GM18873 (cell line): ENCODE measurements around the gene GALNT16.
"Not testable (repeated sequence)": the region's sequence is repeated elsewhere in the genome, so short reads cannot be mapped to it uniquely, and the experiment has no call there.

ENCODE experiments used
- ATAC-seq: cut with Tn5 transposase; IDR thresholded peaks from one replicate; pipeline ENCODE4 v1.9.1; 2021; ENCODE audit warnings: mild to moderate bottlenecking, moderate library complexity, moderate number of reproducible peaks; ENCODE audit not compliant: unreplicated experiment, low FRiP score

The GALNT16 gene

DNA sequence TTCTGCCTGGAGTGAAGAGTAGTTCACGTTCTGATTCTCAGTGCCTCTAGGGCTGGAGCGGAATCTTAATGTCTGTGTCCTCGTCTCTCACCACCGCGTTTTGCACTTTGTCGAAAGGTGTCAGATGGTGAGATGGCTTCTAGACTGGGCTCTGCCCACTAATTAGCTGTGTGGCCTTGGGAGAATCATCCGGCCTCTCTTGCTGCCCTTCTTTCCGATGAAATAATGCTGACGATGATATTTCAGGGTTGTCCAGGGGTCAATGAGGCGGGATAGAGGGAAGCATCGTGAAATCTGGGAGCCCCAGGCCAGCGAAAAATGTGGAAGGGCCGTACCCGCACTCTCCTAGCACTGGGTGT, 811 bp upstream of the GALNT16 start:
- no peak for ATAC-seq

DNA sequence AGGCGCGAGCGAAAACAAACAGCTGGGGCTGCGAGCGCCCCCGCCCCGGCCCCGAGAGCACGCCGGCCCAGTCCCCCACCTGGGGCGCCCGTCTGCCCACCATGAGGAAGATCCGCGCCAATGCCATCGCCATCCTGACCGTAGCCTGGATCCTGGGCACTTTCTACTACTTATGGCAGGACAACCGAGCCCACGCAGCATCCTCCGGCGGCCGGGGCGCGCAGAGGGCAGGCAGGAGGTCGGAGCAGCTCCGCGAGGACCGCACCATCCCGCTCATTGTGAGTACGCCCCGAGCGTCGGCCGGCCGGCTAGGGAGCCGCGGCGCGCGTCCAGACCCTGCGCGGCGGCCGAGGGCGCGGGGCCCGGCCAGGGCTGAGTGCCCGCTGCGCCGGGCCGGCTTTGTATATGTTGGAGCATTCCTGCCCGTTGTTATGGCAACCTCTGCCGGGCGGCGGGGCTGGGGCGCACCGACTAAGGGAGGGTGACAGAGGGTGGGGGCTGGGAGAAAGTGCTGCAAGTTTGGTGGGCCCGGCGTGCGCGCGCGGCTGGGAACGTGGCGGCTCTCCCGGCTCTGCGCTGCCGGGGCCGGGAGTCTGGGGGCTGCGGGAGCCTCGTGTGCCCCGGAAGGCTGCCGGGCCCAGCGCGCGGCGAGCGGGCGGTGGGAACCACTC, 367 bp downstream of the GALNT16 start:
- no peak for ATAC-seq

DNA sequence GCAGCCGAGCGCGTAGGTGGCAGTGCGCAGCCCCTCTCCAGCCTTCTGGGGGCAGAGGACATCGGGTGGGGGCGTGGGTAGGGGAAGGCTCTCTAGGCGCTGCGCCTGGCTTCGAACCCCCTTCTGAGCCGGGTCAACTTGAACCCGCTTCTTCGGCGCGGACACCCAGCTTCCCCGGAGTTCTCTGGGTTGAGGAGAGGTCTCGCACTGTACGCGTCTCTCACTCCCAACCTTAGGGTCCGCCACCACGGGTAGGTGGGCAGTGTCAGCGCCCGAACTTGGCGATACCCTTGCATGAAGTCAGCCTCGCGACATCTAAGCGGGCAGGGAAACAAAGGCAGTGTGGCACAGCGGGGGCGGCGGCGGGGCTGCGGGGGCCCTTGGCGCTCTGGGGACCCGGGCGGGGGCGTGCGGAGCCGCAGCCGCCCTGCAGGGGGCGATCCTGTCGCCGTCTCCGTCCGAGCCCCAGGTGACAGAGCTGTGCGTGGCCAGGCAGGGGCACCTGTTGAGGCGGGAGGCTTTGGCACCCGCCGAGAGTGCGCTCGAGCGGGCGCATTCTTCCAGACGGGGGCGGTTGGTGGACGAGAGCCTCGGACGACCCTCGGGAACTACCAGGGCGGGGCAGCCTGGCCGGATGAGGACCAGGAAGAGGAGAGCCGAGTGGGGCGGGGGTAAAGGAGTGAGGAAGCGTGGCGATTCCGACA, 1.1 kb downstream of the GALNT16 start:
- ATAC-seq: no peak

DNA sequence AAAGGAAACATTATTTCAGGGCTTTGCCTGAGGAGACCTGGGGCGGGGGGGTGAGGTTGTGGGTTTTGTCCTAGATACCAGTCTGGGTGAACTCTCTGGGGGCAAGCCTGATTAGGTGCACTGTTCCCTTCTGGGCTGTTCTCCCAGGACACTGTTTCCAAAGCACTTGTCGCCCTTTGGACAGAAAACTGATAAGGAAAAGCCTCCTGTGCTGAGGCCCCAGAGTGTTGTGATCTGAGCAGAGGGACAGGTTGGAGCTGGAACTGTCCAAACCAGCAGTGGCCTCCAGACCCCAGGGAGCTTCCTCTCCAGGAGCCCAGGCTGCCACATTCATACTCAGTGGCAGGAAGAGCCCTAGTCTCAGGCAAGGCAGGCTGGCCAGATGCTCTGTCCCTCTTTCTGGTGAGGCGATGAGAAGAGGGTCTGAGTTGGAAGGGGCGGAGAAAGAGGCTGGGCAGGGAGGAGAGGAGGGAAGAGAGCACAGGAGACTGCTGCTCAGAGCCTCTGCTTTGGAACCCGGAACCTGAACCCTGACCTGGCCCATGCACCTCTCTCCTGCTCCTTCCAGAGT, 1.9 kb downstream of the GALNT16 start:
- no peak for ATAC-seq

DNA sequence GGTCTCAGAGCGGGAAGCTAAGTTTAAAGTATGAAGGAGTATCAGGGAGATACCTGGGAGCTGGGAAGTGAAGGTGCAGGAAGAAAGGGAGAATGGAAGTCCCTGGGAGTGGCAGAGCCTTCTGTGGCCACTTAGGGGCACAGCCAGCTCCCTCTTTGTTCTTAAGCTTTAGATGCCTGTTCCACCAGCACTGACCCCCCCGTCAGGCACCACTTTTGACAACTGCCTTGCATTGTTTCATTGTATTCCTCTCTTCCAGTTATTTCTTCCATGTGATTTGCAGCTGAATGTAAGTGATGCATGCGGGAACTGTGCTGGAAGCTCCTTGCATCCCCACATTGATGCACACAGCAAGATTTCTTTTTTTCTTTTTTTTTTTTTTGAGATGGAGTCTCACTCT, 2.6 kb downstream of the GALNT16 start:
- no peak for ATAC-seq

DNA sequence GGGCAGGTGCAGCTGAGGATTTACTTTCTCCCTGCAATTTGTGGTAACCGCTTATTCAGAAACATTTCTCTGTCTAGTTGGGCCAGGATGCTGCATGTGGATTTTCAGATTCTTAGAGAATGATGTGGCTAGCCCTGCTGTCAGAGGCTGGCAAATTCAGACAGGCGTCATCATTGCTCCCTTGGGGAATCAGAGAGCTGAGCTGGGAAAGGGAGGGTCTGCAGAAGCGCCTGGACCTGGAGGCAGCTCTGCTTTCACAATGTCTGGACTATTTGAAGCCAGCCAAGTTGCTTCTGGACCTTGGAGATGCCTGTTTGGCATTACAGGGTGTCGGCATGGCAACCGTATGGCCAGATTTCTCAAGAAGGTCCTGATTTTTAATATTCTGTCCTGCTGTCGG, 3.4 kb downstream of the GALNT16 start:
- ATAC-seq: no peak

DNA sequence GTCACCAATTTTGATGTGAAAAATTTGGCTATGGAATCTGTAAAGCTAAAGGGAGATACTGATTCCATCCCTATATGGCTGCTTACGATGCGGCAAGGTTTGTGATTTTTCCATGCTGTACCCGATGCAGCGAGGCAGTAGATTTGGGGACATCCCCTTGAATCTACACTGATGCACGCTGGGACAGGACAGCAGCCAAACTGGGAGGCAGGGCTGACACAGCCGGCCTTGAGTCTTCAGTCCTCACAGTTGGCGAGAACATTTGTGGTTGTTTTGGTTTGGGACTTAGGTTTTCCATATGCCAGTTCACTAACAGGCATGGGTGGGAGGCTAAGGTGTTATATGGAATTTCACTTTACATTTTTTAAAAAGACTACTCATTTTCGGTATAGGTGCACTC, 3.8 kb downstream of the GALNT16 start:
- ATAC-seq: no peak

DNA sequence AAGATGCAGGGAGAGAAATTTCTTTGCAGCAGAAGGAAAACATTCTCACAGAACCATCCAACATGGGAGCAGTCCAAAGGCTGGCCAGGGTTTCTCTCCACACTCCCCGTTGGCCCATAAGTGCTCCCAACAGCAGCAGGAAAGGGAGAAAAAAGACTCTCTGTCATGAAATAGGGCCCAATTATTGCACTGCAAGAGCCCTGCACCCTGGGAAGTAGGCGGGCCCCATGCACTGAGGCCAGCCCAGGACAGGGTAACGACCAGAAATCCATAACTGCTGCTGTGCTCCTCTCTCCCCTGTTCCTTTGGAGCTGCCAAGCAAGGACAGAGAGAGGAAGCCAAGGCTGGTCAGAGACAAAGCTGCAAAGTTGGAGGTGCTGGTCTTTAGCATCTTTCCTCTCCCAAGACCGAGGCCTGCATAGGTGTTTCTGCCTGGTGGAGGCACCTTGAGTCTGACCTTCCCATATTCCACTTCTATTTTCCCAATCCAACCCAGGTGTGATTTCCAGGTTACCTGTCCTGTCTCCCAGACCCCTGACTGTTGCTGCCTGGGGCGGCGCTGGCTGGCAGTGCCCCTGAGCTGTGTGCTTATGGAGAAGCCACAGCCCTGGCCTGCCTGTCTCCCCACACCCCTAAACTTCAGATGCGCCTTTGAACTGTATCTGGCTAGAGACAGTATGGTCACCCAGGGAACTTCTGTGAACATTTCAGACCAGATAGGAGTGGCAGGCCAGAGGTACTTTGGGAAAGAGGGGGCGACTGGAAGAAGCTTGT, 6.8 kb downstream of the GALNT16 start:
- ATAC-seq: no peak

DNA sequence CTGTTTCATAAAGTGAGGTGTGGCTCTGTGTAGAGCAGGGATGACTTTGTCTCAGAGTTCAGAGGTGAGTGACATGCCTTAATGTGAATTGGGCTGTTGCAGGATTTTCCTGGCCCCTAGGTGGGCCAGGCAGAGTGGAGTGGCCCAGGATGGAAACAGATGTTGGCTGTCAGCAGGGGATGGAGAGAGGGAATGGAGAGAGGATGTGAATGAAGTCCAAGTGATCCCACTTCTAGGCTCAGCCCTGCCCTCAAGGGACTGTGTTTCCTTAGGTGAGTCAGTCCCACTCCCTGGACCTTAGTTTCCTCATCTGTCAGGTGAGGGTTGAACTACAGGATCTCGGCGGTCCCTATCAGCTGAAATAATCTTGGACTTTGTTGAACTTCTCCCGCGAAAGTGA, 7.5 kb downstream of the GALNT16 start:
- ATAC-seq: no peak

DNA sequence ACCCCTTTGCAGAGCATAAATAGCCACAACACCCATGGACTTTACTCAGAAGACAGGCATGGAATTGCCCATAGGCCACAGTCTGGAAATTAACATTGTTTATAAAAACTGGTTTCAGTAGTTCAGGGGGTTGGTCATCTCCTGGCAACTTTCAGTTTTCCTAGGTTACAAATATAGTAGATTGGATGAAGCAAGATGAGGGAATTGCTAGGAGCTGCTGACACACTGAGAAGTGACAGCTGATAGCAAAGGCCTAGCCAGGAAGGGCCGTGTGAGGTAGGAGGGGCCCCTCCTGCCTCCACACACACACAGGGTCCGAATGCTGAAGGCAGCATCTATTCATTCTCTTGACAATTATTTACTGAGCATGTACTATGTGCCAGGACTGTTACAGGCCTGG, 8.3 kb downstream of the GALNT16 start:
- ATAC-seq: no peak

DNA sequence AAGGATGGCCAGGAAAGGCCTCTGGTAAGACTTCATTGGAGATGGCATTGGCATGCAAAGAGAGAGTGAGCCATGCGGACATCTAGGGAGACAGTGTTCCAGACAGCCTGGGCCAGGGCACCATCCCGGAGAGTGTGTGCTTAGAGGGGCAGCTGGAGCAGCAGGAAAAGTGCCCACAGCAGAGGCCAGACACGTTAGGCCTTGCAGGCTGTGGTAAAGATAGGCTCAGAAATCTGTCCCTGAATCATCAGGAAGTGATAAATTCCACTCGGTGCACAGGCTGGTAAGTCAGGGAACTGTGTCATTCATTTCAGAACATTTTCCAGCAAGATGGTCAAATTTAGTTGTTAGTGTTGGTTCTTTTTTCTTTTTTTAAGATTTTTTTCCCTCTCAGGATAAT, 8.8 kb downstream of the GALNT16 start:
- ATAC-seq: no peak

DNA sequence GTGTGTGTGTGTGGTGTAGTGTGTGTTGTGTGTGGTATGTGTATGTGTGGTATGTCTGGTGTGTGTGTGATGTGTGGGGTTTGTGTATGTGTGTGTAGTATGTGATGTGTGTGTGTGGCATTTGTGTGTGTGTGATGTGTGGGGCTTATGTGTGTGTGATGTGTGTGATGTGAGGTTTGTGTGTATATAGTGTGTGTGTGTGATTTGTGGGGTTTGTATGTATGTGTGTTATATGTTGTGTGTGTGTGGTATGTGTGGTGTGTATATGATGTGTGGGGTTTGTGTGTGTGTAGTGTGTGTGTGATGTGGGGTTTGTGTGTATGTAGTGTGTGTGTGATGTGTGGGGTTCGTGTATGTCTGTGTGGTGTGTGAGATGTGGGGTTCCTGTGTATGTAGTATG, 9.4 kb downstream of the GALNT16 start:
- no peak for ATAC-seq

DNA sequence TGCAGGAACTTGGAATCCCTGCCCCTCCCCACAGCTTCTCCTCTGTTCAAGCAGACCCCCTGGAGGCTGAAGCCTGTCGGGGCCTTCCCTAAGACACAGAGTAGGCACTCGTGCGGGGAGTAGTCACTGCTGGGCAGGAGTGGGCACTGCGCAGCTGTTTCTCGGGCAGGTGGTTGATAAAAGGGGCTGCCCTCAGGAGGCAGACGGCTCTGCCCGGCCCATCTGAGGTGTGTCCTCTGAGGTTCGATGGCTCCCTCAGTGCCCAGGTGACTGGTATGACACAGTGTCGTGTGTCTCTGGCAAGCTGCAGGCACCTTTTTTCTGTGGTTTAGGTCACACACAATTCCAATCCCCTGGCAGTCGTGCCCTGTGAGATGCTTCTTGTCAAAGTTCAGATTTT, 10.1 kb downstream of the GALNT16 start:
- no peak for ATAC-seq

DNA sequence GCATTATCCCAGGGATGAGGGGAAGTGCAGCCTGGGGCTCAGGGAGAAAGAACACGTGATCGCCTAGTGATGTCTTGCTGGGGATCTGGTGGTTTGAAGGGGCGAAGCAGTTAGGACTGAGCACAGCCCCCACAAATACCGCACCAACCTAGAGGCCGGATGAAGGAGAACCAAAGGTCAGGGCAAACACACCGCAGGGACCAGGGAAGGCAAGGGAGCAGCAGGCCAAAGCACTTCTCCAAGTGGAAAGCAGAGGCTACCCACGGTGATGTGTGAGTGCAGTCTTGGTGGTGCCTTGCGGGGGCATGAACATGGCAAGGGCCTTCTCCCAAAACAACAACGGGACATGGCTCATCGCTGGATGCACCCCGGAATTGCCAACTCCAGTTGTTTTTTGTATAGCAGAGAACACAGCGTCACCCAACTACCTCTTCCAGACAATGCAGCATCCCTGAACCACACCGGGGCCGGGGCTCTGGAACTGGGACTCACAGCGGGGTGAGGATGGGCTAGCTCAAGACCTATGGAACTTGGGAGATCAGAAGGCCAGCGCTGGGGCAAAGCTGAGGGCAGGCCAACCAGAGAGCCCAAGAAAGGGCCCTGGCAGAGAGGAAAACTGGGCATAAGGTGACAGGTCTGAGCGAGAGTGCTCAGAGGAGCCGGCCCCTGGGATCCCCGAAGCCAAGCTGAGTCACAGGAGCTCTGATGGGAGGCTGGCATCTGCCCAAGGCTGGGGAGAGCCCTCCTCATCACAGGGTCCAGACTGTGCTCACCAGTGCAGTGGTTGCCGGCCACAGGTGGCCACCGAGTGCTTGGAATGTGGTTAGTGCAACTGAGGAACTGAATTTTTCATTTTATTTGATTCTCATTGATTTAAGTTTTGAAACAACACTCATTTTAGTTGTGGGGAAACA, 11.1 kb downstream of the GALNT16 start:
- no peak for ATAC-seq

DNA sequence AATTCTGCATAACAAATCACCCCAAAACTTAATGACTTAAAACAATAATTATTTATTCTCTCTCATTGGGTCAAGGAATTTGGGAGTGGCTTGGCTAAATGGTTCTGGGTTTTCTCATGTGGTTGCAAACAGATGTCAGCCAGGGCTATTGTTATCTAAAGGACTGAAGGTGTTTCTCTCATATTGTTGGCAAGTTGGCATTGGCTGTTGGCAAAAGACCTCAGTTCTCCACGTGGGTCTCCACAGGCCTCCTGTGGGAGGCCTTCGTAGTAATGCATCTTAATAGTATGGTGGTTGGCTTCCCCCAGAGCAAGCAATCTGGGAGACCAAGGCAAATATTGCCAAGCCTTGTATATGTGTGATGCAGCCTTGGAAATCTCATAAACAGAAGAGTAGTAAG, 14.4 kb downstream of the GALNT16 start:
- no peak for ATAC-seq

DNA sequence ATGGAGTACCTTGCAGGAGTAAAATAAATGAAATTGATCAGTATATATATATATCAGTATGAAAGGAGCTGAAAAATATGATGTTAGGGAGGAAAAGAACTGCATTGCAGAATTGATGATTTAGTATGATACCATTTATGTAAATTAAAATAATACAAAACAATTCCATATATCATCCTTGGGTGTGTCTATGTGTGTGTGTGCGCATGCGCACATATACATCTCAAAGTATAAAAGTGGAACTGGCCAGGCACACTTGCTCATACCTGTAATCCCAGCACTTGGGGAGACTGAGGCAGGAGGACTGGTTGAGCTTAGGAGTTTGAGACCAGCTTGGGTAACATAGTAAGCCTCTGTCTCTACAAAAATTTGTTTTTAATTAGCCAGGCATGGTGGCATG, 15.4 kb downstream of the GALNT16 start:
- ATAC-seq: no peak

DNA sequence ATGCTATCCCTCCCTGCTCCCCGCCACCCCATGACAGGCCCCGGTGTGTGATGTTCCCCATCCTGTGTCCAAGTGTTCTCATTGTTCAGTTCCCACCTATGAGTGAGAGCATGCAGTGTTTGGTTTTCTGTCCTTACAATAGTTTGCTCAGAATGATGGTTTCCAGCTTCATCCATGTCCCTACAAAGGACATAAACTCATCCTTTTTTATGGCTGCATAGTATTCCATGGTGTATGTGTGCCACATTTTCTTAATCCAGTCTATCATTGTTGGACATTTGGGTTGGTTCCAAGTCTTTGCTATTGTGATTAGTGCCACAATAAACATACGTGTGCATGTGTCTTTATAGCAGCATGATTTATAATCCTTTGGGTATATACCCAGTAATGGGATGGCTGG, 17.4 kb downstream of the GALNT16 start:
- not testable (repeated sequence) for ATAC-seq

DNA sequence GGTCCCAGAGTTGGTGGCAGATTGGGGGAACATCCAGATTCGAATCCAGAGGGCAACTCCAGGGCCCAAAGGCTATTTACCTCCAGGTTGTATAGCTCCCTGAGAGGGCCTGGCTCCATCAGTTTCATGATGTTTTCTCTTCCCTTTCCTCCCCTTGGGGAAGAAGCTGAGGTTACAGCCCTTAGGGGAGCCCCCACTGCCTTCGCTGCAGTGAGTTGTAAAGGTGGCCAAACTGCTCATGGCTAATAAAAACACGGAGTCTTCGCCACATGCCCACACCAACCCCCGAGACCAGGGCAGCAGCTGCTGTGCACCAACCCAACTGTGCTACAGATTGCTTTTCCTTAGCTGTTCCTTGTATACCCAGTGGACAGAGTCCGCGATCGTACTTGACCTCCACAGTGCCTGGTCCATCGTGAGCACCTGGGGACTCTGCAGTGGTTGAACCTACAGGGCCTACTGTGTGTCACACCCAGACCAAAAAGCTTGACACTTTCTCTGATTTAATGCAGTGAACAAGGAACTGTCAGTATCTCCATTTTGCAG, 20.9 kb downstream of the GALNT16 start:
- ATAC-seq: no peak

DNA sequence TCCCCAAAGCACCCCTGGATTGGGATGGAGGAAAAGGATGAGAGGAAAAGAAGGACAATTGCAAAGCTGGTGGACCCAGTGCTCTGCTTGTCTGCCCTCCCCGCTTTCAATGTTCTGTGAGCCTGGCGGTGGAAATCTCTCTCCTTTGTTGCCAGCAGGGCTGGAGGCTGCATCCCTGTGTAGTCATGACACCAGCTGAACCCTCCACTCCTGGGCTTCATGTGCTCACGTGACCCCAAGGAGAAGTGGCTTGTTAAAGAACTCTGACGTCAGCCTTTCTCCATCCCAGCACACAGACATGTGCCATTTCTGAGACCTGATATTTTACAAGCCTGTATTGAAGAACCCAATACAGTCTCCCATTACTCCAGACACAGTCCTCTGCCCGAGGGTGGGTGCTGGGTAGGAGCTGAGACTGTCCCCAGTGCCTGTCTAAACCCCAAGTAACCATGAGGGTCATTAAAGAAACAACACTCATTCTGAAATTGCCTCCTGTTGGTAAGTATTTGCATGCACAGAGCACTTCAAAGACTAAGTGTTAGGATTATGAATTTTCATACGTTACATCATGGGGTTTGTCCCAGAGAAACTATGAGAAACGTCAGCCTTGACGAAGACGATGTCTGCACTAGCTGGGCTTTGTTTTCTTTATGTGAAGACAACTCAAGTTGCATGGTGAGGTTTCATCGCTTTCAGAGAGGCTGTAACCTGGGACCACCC, 21.7 kb downstream of the GALNT16 start:
- no peak for ATAC-seq
